Skeletal muscle cell (primary cell): ENCODE measurements around the gene RASGRP3.

Experiments
- DNase-seq: peaks from one replicate; pipeline ENCODE4 v3.0.0-alpha.2; 2010; ENCODE audit warnings: low read depth
- H3K4me3 ChIP-seq: 2 replicates; pipeline ENCODE4 v1.5.1; 2011; ENCODE audit warnings: low read depth, mild to moderate bottlenecking, control low read depth, low read length, moderate library complexity

RASGRP3 gene

DNA sequence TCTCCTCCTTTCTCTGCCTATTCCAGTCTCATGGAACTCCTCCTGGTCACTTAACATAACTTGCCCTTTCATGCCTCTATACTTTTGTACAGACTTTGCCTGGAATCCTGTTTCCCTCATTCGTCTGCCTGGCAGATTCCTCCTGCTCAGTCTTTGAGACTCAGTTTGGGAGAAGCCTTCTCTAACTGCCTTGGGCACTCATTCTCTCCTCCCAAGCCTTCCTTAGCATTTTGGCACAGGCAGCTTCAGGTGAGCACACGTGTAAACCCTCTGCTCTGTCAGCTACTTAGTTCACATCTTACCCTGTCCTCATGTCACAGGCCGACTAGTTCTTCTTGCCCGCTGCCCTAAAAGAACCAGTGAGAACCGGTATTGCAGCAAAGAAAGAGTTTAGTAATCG lies 128.6 kb downstream of the RASGRP3 start:
- DNase-seq, result no peak
- no peak overlapping the region for H3K4me3 ChIP-seq

DNA sequence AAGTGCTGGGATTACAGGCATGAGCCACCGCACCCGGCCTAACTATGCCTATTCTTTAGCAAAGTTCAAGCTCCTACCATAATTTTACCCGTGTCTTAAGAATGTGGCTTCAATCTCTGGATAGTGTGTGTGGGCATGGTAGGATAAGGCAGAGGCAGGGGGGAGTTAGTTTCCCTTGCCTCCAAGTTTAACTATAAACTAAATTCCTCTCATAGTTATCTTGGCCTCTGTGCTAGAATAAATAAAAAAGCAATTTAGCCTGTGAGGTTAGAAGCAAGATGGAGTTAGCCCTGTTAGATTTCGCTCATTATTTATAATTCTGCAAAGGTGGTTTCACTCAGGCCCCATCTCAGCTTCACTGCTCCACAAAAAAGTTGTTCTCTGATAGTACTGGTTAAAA lies 129.7 kb downstream of the RASGRP3 start:
- no peak for DNase-seq
- H3K4me3 ChIP-seq, result no peak overlapping the region

DNA sequence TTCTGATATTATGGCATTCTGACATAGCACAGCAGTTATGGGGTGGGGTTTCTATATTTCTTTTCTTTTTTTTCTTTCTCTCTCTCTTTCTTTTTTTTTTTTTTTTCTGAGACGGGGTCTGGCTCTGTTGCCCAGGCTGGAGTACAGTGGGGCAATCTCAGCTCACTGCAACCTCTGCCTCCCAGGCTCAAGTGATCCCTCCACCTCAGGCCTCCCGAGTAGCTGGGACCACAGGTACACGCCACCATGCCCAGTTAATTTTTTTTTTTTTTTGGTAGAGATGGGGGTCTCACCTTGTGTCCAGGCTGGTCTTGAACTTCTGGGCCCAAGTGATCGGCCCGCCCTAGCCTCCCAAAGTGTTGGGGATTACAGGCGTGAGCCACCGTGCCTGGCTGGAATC lies 130.2 kb downstream of the RASGRP3 start:
- H3K4me3 ChIP-seq, result no peak overlapping the region
- DNase-seq, result no peak

DNA sequence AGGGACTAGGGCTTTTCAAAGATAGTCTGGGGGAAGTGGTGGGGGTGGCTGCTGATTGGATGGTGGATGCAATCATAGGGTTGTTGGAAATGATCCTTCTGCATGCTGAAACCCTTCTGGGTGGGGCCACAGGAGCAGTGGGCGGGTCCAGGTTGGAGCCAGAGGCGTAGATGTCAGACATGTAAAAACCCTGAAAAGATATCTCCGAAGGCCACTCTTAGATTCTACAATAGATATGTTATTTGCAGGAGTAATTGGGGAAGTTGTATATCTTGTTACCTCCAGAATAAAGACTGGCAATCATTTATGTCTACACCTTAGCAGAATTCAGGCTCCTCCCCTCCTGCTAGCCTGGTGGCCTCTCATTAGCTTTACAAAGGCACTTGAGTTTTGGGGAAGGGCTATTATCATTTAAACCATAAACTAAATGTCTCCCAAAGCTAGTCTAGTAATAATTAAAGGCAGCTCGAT lies 130.8 kb downstream of the RASGRP3 start:
- no peak overlapping the region for H3K4me3 ChIP-seq
- DNase-seq, result no peak

DNA sequence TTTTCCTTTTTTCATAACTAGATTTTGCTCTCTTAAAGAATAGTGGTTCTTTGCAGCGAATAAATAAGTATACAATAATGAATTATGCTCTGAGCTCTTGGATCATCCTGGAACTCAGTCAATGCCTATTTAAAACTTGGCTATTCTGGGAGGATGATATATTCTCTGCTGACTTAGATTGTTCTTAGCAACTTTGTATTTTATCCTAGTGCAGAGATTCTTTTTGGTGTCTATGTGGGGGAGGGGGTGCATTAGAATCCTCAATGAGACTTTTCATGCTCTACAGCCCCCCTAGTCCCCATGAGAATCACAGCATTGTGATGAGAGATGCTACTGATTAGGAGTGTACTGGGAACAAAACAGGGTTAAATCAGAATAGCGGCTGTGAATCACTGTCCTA lies 131.5 kb downstream of the RASGRP3 start:
- DNase-seq, result no peak
- no peak overlapping the region for H3K4me3 ChIP-seq

- no peak overlapping the region for H3K4me3 ChIP-seq
- no peak for DNase-seq
Measured at GRCh38 chr2:33614190-33614589, 137.7 kb downstream of the RASGRP3 start.
